ENCODE results near the gene RNF157. TPM values are rescaled to one million over a fixed set of nuclear protein-coding genes. Genes with fewer than 3 reads are reported as not detected.
"Not testable (repeated sequence)": the region's sequence is repeated elsewhere in the genome, so short reads cannot be mapped to it uniquely, and the experiment has no call there.

Gene RNF157
- total and polyA plus RNA-seq, 12 donors, result 2.3 to 6.1 (median 4.5) TPM

DNA sequence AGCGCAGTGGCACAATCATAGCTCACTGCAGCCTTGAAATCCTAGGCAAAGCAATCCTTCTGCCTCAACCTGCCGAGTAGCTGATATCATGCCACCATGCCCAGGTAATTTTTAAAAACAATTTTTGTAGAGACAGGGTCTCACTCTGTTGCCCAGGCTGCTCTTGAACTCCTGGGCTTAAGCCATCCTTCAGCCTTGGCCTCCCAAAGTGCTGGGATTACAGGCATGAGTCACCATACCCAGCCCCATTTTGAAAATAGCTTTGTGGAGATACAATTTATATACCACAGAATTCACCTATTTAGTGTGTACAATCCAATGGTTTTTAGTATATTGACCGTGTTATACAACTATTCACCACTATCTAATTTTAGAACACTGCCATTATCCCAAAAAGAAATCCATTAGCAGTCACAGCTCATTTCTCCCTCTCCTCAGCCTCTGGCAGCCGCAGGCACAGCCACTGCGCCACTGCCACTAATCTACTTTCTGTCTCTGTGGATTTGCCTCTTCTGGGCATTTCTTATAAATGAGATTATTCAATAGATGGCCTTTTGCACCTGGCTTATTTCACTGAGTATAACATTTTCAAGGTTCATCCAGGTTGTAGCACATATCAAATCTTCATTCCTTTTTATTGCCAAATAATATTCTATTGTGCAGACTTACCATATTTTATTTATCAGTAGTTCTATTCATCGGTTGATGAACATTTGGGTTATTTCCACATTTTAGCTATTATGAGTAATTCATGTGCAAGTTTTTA is 6.5 kb downstream of the RNF157 start:
- 87 to 93% (median 90%) methylated on average over 6 of the region's 6 CpGs for WGBS, 4 donors
- TF ChIP-seq POLR2A (IDR thresholded peaks at IDR 0.05), result no peak
- TF ChIP-seq, protein P1, sequence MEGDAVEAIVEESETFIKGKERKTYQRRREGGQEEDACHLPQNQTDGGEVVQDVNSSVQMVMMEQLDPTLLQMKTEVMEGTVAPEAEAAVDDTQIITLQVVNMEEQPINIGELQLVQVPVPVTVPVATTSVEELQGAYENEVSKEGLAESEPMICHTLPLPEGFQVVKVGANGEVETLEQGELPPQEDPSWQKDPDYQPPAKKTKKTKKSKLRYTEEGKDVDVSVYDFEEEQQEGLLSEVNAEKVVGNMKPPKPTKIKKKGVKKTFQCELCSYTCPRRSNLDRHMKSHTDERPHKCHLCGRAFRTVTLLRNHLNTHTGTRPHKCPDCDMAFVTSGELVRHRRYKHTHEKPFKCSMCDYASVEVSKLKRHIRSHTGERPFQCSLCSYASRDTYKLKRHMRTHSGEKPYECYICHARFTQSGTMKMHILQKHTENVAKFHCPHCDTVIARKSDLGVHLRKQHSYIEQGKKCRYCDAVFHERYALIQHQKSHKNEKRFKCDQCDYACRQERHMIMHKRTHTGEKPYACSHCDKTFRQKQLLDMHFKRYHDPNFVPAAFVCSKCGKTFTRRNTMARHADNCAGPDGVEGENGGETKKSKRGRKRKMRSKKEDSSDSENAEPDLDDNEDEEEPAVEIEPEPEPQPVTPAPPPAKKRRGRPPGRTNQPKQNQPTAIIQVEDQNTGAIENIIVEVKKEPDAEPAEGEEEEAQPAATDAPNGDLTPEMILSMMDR (IDR thresholded peaks at IDR 0.05), result no peak
- no peaks in the 10 kb centered on the region for H3K4me1 ChIP-seq (replicated peaks in 1 of 2)
- intact Hi-C loops (cut with DNase I), result no loop called here
- peak in 1 of 7 donors; percentile 27 for DNase-seq
- H3K9me3 ChIP-seq (replicated peaks in 1 of 3), result no peaks in the 10 kb centered on the region
- H3K36me3 ChIP-seq (replicated peaks in 1 of 2), result no peaks in the 10 kb centered on the region
- H3K27me3 ChIP-seq, result no peaks in the 10 kb centered on the region
- H3K4me3 ChIP-seq, result no peak overlapping the region
- no peak overlapping the region for H3K27ac ChIP-seq

DNA sequence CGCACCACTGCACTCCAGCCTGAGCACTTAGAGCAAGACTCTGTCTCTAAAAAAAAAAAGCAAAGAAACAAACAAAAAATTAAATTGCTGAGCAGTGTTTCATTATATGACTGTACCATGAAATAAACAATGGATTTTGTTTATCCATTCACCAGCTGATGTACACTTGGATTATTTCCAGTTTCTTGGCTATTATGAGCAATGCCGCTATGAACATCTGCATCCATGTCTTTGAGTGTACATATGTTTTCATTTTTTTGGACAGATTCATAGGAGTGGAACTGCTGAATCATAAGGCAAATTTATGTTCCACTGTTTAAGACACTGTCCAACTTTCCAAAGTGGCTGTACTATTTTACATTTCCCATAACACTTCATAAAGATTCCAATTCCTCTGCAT is 8.0 kb downstream of the RNF157 start:
- DNase-seq, result no peak
- Histone ChIP-seq H3K9me3 (replicated peaks in 1 of 3) (no peaks in the 10 kb centered on the region), H3K27ac (no peak overlapping the region), H3K36me3 (replicated peaks in 1 of 2) (no peaks in the 10 kb centered on the region), H3K4me1 (replicated peaks in 1 of 2) (no peaks in the 10 kb centered on the region), H3K4me3 (no peak overlapping the region), H3K27me3 (no peaks in the 10 kb centered on the region)
- TF ChIP-seq, protein P1 (IDR thresholded peaks at IDR 0.05), result no peak
- TF ChIP-seq POLR2A (IDR thresholded peaks at IDR 0.05), result no peak
- intact Hi-C loops (cut with DNase I), result no loop called here
- 82 to 85% (median 84%) methylated on average over 2 of the region's 2 CpGs for WGBS, 4 donors

DNA sequence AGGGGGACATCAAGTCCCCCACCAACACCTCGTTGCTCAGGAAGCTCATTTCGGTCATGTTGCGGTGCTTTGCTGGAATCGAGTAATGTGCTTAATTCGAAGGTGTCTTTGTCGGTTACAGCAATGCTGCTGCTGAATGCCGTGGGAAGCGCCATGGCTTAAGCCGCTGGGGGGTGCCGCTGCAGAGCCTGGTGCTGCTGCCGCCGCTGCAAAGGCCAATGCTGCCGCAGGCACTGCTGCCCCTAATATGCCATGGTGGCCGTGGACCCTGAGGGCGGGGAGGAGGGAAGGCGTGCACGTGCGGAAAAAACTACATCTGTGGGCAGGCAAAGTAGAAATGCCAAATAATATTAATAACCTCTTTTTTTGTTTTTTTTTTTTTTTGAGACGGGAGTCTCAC is 13.5 kb downstream of the RNF157 start:
- not testable (repeated sequence) for DNase-seq

DNA sequence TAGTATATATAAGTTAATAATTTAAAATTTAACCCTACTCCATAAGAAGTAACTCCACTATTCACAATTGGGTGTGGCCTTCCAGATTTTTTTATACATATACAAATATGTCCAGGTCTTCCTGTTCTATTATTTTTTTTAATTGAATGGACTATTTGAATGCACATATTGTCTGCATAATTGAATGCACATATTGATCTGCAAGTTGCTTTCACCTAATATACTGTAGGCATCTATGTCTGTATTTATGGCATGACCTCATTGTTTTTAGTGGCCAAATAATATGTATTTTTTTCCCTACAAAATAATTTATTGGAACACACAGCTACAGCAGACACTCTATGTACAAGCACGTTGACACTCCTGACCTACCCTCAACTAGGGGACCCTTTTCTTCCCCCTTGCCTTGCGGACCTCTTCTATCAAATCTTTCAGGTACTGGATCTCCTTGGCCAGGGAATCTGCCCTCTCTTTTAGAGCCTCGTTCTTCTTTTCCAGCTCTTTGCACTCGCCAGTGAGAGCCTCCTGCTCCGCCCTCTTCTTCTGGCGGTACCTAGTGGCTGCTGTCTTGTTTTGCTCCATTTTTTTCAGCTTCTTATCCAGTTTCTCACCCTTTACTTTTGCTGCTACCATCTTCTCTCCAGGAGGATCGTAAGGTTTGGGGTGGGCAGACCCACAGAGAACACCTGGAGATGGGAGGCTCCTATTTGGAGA is 14.8 kb downstream of the RNF157 start:
- DNase-seq; intact Hi-C loops (cut with DNase I); H3K36me3 ChIP-seq (replicated peaks in 1 of 2); H3K9me3 ChIP-seq (replicated peaks in 1 of 3); H3K4me1 ChIP-seq (replicated peaks in 1 of 2); H3K4me3 ChIP-seq; H3K27ac ChIP-seq; H3K27me3 ChIP-seq: not testable (repeated sequence)
- WGBS, 4 donors, result 86 to 92% (median 87%) methylated on average over 6 to 7 of the region's 7 CpGs

More for the DNA sequence above, 13.5 kb downstream of the RNF157 start:
- H3K4me3 ChIP-seq; H3K9me3 ChIP-seq (replicated peaks in 1 of 3); H3K27ac ChIP-seq; H3K36me3 ChIP-seq (replicated peaks in 1 of 2); intact Hi-C loops (cut with DNase I); H3K4me1 ChIP-seq (replicated peaks in 1 of 2); H3K27me3 ChIP-seq: not testable (repeated sequence)
- 89 to 96% (median 94%) methylated on average over 18 to 19 of the region's 19 CpGs for WGBS, 4 donors

DNA sequence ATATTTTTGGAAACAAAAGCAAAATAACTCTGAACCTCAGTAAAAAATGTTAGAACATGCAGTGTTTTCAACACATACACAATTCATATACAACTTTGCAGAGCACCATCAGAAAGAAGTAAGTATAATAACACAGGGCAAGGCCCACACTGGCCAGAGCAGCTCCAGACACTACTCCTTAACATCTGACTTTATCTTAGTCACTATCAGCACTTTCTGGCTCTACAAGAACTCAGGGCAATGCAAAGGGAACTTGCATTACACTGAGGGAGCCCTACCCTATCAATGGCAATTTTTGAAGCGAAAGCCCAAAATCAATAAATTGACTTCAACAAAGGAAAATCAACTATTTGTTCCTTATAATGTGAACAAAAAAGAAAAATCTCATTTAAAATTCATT is 16.5 kb downstream of the RNF157 start:
- H3K4me3 ChIP-seq, result no peak overlapping the region
- TF ChIP-seq, protein P1 (IDR thresholded peaks at IDR 0.05), result no peak
- no peak for TF ChIP-seq POLR2A (IDR thresholded peaks at IDR 0.05)
- WGBS, 4 donors, result 98 to 100% (median 99%) methylated on average over 1 of the region's 1 CpG
- H3K4me1 ChIP-seq (replicated peaks in 1 of 2), result no peaks in the 10 kb centered on the region
- no peak overlapping the region for H3K27ac ChIP-seq
- intact Hi-C loops (cut with DNase I), result no loop called here
- no peaks in the 10 kb centered on the region for H3K36me3 ChIP-seq (replicated peaks in 1 of 2)
- no peaks in the 10 kb centered on the region for H3K9me3 ChIP-seq (replicated peaks in 1 of 3)
- no peaks in the 10 kb centered on the region for H3K27me3 ChIP-seq
- DNase-seq, result no peak

Measured in adrenal gland (tissue), 12 donors.